HEK293 (cell line): ENCODE results near the gene IPO13.

Source experiments
- ATF2 ChIP-seq: fragments of 450-650 bp; formaldehyde crosslinking; IDR thresholded peaks from 2 replicates; pipeline ENCODE4 v1.5.1; 2016; ENCODE audit warnings: missing biosample characterization, missing genetic modification characterization, low read depth
- CTCF ChIP-seq: fragments of 450-650 bp; formaldehyde crosslinking; IDR thresholded peaks from 2 replicates; pipeline ENCODE4 v1.5.1; 2016; ENCODE audit warnings: missing biosample characterization, missing genetic modification characterization
- GLIS2 ChIP-seq: fragments of 450-650 bp; formaldehyde crosslinking; IDR thresholded peaks from 2 replicates; pipeline ENCODE4 v1.5.1; 2016; ENCODE audit warnings: missing biosample characterization, missing genetic modification characterization
- MEIS1 ChIP-seq: sonication (generic); formaldehyde crosslinking; IDR thresholded peaks from 2 replicates; pipeline ENCODE4 v1.8.1; 2022; ENCODE audit warnings: missing genetic modification reagents, mild to moderate bottlenecking, borderline replicate concordance
- TRIM28 ChIP-seq: IDR thresholded peaks from 2 replicates; pipeline ENCODE4 v1.6.1; 2011; ENCODE audit warnings: low read length, control low read depth, borderline replicate concordance
- ZBTB7A ChIP-seq: fragments of 450-650 bp; formaldehyde crosslinking; IDR thresholded peaks from 2 replicates; pipeline ENCODE4 v1.5.1; 2016; ENCODE audit warnings: low read depth, missing biosample characterization, missing genetic modification characterization
- ZNF18 ChIP-seq: fragments of 450-650 bp; formaldehyde crosslinking; IDR thresholded peaks from 2 replicates; pipeline ENCODE4 v1.5.1; 2016; ENCODE audit warnings: missing biosample characterization, missing genetic modification characterization
- ZNF2 ChIP-seq: fragments of 450-650 bp; formaldehyde crosslinking; IDR thresholded peaks from 2 replicates; pipeline ENCODE4 v1.5.1; 2016; ENCODE audit warnings: missing biosample characterization, missing genetic modification characterization
- ZNF670 ChIP-seq: fragments of 450-650 bp; formaldehyde crosslinking; IDR thresholded peaks from 2 replicates; pipeline ENCODE4 v1.5.1; 2016; ENCODE audit warnings: missing biosample characterization, missing genetic modification characterization, low read depth
- ZNF707 ChIP-seq: fragments of 450-650 bp; formaldehyde crosslinking; IDR thresholded peaks from 2 replicates; pipeline ENCODE4 v1.5.1; 2016; ENCODE audit warnings: missing biosample characterization, missing genetic modification characterization
- ZNF768 ChIP-seq: fragments of 450-650 bp; formaldehyde crosslinking; IDR thresholded peaks from 2 replicates; pipeline ENCODE4 v1.5.1; 2018; ENCODE audit warnings: missing biosample characterization, mild to moderate bottlenecking, missing genetic modification characterization
- ZSCAN18 ChIP-seq: fragments of 450-650 bp; formaldehyde crosslinking; IDR thresholded peaks from 2 replicates; pipeline ENCODE4 v1.5.1; 2016; ENCODE audit warnings: missing biosample characterization, missing genetic modification characterization

- no peak for TF ChIP-seq ATF2
- no peak for TF ChIP-seq CTCF (tag by site-specific recombination)
- TF ChIP-seq TRIM28 = no peak
- no peak for TF ChIP-seq ZNF670
- no peak for TF ChIP-seq ZBTB7A (tag by site-specific recombination)
- TF ChIP-seq ZNF2 (tag by site-specific recombination) = no peak
- TF ChIP-seq ZNF18 (tag by site-specific recombination) = no peak
- TF ChIP-seq MEIS1 (CRISPR knock-in tag) = no peak
- no peak for TF ChIP-seq ZNF707 (tag by site-specific recombination)
- no peak for TF ChIP-seq GLIS2 (tag by site-specific recombination)
- TF ChIP-seq ZSCAN18 (tag by site-specific recombination) = no peak
- no peak for TF ChIP-seq ZNF768 (tag by site-specific recombination)
Measured at GRCh38 chr1:44013949-44014348, 67.2 kb downstream of the IPO13 start.
